Vagina (tissue), 2 donors: ENCODE data around the gene CAMKMT.

Experiments
- POLR2A ChIP-seq, 2 donors: fragments of 450-650 bp; IDR thresholded peaks; one replicate each; pipeline ENCODE4 v1.6.1; 2017; ENCODE audit warnings: antibody characterized with exemption in 2 of 2, mild to moderate bottlenecking in 2 of 2, moderate library complexity in 2 of 2
- POLR2AphosphoS5 ChIP-seq, 2 donors: sonication (generic); formaldehyde crosslinking; IDR thresholded peaks; one replicate each; pipeline ENCODE4 v1.9.0; 2017; ENCODE audit warnings: antibody characterized with exemption in 2 of 2, mild to moderate bottlenecking in 2 of 2, low read depth in 1 of 2; ENCODE audit not compliant: insufficient read depth in 1 of 2
- TF ChIP-seq, protein P1 (sequence below), 3 experiments: fragments of 450-650 bp in 2 of 3; fragments of 200-600 bp in 1 of 3; sonication (generic) in 1 of 3; IDR thresholded peaks; one replicate each; pipeline ENCODE4 v1.5.1; 2017 to 2019; ENCODE audit warnings: antibody characterized with exemption in 3 of 3, mild to moderate bottlenecking in 2 of 3, moderate library complexity in 2 of 3

DNA sequence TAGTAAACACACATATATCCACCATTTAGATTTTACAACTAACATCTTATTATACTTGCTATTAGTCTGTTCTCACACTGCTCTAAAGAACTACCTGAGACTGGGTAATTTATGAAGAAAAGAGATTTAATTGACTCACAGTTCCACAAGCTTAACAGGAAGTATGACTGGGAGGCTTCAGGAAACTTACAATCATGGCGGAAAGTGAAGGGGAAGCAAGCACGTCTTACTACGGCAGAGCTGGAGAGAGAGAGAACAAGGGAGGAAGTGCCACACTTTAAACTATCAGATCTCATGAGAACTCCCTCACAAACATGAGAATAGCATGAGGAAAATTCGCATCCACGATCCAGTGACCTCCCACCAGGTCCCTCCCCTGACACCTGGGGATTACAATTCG is 240.7 kb downstream of the CAMKMT start:
- TF ChIP-seq, protein P1, sequence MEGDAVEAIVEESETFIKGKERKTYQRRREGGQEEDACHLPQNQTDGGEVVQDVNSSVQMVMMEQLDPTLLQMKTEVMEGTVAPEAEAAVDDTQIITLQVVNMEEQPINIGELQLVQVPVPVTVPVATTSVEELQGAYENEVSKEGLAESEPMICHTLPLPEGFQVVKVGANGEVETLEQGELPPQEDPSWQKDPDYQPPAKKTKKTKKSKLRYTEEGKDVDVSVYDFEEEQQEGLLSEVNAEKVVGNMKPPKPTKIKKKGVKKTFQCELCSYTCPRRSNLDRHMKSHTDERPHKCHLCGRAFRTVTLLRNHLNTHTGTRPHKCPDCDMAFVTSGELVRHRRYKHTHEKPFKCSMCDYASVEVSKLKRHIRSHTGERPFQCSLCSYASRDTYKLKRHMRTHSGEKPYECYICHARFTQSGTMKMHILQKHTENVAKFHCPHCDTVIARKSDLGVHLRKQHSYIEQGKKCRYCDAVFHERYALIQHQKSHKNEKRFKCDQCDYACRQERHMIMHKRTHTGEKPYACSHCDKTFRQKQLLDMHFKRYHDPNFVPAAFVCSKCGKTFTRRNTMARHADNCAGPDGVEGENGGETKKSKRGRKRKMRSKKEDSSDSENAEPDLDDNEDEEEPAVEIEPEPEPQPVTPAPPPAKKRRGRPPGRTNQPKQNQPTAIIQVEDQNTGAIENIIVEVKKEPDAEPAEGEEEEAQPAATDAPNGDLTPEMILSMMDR (IDR thresholded peaks at IDR 0.05), result no peak
- TF ChIP-seq POLR2A (IDR thresholded peaks at IDR 0.05) (no peak), POLR2AphosphoS5 (IDR thresholded peaks at IDR 0.05; ENCODE audit: insufficient read depth in 1 of 2, low read depth in 1 of 2) (no peak)
